Endometrial microvascular endothelial cells (primary cell): ENCODE results near the gene IARS1. TPM values are rescaled to one million over a fixed set of nuclear protein-coding genes. Genes with fewer than 3 reads are reported as not detected.

Experiments
- in situ Hi-C: cut with HindIII; loops from 2 replicates; pipeline ENCODE4 v1.10.0; 2017; ENCODE audit warnings: low sequenced_read_pairs, low pct_unique_long_range_greater_than_20kb; ENCODE audit errors: inconsistent ontology term
- total RNA-seq: library from RNA; depleted of rRNA; stranded (reverse); fragments of >200 nt; gene quantifications from one replicate; pipeline ENCODE4 v1.2.3, GENCODE V29; 2015; ENCODE audit errors: inconsistent ontology term

IARS1 gene
- total RNA-seq, 1 donor from 2014 or later: 170 TPM

- in situ Hi-C loops: no loop called here
Measured at GRCh38 chr9:92298036-92298435, 4.5 kb upstream of the IARS1 start.

- in situ Hi-C loops: no loop called here
Measured at GRCh38 chr9:92297611-92298010, 4.1 kb upstream of the IARS1 start.

DNA sequence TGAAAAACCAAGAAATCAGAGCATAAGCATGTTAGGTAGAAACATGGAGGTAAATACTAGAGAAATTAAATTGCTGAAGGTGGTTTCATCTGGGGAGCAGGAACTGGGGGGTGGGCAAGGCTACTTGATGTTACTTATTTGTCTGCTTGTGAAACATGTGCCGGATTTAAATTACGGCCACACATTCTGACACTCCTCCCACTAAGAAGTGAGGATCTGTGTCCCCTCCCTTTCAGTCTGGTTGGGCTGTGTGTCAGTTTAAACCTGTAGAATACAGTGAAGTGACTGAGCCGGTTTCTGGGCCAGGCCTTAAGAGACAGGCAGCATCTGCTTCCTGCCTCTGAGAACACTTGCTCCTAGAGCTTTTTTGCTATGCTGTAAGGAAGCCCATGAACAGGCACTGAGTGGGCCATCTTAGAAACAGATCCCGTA, 2.3 kb upstream of the IARS1 start:
- in situ Hi-C loops: no loop called here

GRCh38 chr9:92295240-92295790, 1.8 kb upstream of the IARS1 start:
- in situ Hi-C loops: no loop called here

DNA sequence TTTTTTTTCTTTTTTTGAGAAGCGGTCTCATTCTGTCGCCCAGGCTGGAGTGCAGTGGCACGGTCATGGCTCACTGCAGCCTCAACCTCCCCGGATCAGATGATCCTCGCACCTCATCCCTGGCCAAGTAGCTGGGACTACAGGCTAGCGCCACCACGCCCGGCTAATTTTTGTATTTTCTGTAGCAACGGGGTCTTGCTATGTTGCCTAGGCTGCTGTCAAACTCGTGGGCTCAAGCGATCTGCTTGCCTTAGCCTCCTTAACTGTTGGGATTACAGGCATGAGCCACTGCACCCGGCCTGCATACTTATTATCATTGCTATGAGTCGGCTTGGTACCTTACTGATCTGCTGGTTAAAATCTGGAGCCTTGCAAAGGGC, 790 bp upstream of the IARS1 start:
- in situ Hi-C loops: no loop called here

DNA sequence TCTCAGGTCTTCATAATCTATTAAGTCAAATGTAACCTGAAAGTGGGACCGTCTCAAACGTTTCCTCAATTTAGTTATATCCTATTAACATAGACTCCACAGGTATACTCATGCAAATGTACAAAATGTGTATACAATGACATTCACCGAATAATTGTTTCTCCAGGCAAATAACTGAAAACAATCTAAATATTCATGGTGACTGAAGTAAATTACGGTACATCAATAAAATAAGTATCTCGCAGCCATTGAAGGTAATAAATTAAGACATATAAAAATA, 482 bp downstream of the IARS1 start:
- in situ Hi-C loops: no loop called here

DNA sequence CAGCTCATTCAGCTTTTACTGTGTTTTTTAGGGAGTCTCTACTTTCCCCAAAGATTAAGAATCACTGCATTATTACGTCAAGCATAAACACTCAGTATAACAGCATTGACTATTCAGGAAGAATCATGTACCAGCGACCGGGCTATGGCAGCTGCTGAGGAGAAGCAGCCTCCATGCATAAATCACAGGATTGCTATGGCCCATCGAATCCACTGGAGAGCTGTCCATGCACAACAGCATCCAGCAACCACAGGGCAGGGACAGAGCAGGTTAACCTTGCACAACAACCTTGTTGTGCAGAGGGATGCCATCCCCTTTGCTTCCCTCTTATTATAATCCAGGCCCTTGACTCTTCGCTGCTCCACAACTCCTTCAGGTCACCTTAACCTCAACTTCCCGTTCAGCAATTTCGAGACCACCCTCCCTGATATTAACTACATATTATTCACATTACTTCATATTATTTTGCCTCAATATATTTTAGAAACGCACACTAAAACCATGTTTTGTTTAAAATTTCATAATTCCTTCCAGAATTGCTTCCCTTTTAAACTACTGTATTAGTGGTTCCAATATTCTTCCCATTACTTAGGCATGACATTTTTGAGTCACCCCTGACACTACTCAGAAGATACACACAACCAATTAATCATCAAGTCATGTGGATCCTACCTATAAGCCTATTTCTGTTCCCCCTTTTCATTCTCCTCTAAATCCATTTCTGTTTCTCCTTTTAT, 991 bp downstream of the IARS1 start:
- in situ Hi-C loops: no loop called here

GRCh38 chr9:92291577-92291976, 1.9 kb downstream of the IARS1 start:
- in situ Hi-C loops: no loop called here

DNA sequence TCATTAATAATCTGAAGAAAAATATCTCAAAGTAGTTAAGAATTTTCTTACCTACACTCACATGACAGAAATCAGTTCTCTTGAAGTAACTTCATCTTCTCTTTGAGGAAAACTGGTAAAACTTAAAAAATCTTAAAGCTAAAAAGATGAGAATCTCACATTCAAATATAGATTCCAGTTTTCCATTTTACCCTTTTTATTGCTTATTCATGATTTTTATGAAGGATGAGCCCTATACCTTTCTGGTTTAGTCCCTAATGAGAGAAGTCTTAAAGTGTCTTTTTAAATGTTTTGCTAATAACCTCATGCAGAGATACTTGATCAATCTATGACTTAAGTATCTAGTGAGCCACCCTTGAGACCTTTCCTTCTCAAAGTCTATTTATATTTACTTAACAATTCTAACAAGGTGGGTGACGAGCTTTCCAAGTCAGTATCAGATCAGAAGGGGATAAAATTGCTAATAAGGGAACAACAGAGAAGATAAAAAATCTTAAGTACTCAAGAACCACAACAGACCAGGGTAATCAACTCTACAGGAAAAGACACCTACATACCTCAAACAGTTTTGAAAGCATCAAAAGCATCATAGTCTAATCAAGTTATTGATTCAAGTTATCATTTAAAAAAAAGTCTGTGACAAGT, 2.6 kb downstream of the IARS1 start:
- in situ Hi-C loops: no loop called here

DNA sequence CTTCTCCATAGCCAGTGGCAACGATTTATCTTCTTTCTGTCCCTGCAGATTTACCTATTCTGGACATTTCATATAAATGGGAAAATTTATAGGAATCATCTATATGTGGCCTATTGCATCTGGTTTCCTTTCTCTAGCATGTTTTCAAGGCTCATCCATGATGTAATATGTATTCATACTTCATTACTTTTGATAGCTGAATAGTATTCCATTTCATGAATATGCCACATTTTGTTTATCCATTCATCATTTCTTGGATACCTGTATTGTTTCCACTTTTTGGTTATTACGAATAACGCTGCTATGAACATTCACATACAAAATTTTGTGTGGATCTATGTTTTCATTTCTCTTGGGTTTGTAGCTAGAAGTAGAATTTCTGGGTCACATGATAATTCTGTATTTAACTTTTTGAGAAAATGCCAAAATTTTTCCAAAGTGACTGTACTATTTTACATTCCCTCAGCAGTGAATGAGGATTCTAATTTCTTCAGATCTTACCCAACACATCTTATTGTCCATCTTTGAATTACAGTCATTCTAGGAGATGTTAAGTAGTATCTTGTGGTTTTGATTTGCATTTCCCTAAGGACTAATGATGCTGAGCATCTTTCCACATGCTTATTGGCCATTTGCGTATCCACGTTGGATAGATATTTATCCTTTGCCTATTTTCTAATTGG, 3.6 kb downstream of the IARS1 start:
- in situ Hi-C loops: no loop called here

- in situ Hi-C loops: no loop called here
Measured at GRCh38 chr9:92279302-92279701, 14.2 kb downstream of the IARS1 start.

GRCh38 chr9:92278110-92278509, 15.4 kb downstream of the IARS1 start:
- in situ Hi-C loops: no loop called here

DNA sequence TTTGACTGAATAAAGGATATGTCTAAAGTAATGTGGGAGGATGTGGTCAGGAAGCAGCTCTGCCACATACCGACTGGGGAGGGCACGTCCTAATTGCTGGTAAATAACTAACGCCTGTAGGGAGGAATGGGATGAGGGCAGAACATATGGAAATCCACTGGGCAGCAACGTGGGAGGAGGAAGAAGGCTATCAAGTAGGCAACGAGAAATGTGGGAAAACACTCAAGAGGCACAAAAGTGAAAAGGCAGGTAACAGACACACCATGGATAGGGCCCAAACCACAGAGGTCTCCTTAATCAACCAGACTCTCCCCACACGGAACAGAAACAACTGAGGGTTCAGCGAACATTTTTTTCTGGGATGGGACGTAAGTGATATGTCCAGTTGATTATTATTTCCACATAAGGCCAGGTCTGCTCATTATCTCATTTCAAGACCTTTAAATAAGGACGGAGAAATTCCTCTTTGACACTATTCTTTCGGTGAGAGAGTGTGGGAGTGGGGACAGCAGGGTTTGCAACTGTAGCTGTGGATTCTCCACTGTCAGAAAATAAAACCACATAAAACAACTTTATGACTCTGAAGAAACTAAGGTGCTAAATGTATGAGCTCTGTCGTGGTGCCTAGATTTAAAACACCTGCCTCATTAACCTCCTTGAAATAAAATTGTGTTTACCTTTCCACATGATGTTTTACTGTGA, 17.0 kb downstream of the IARS1 start:
- in situ Hi-C loops: no loop called here

- in situ Hi-C loops: no loop called here
Measured at GRCh38 chr9:92275541-92275940, 18.0 kb downstream of the IARS1 start.

GRCh38 chr9:92270511-92270910, 23.0 kb downstream of the IARS1 start:
- in situ Hi-C loops: no loop called here

DNA sequence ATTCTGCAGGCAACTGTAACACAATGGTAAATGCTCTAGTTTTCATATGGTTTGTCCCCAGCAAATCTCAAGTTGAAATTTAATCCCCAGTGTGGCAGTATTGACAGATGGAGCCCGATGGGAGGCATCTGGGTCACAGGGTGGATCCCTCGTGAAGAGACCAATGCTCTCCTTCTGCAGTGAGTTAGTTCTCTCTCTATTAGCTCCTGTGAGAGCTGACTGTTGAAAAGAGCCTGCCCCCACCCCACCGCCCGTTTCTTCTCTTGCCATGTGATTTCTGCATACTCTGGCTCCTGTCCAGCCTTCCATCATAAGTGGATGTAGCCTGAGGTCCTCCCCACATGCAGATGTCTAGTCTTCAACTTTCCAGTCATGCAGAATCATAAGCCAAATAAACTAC, 27.0 kb downstream of the IARS1 start:
- in situ Hi-C loops: no loop called here

- in situ Hi-C loops: no loop called here
Measured at GRCh38 chr9:92265154-92265553, 28.3 kb downstream of the IARS1 start.

DNA sequence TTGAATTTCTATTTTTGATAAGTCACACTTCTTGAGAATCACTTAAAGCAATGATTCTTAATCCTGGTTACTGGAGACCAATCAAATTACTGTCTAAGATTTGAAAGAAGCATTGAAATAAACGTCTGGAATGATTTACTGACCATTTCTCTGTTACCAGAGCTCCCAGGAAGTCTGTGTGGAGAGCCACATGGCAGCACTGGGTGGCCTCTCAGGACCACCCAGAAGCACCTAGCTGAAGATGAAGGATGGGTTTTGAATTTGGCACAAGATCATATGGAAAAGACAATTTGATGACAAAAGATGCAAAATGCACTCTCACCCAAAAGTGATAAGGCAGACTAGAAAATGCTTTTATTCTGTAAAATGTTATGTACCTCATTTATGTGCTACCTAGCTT, 30.4 kb downstream of the IARS1 start:
- in situ Hi-C loops: no loop called here

DNA sequence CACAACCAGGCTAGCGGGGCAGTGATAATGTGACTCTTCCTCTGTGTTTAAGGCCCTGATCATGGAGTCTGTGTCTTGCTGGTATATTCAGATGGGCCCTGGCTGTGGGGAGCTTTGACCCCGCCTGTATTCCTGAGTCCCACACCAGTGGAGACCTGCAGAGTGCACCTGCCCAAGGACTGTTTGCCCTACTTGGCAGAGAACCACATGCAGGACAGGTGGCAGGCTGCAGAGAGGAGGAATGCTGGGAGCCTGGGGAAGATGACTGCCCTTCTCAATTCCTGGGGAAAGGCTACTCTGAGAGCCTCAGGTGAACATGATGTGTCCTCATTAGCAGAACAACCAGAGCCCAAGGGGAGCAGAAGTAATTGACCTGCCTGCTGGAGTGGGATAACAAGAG, 36.2 kb downstream of the IARS1 start:
- in situ Hi-C loops: no loop called here
